CD14-positive monocyte (primary cell): Measurements from ENCODE around the gene OR52N2. TPM values are rescaled to one million over a fixed set of nuclear protein-coding genes. Genes with fewer than 3 reads are reported as not detected.

Experiments used
- DNase-seq, 3 donors: peaks; one replicate each; pipeline ENCODE4 v3.0.0-alpha.2; 2011 to 2022
- H2AFZ ChIP-seq: 2 replicates; pipeline ENCODE4 v1.6.0; 2012; ENCODE audit warnings: mild to moderate bottlenecking, low read depth, low read length, inconsistent platforms; ENCODE audit not compliant: insufficient read depth, poor library complexity, severe bottlenecking
- H3K27ac ChIP-seq, 2 donors: 1 replicate in 1 of 2; 2 replicates in 1 of 2; pipeline ENCODE4 v1.5.1; 2012 to 2013; ENCODE audit warnings: low read length in 2 of 2, control low read depth in 1 of 2, inconsistent platforms in 1 of 2, low read depth in 1 of 2, mild to moderate bottlenecking in 1 of 2
- H3K27me3 ChIP-seq, 2 donors: one replicate each; pipeline versions ENCODE4 v1.6.0 to v1.6.1; 2011 to 2013; ENCODE audit warnings: low read length in 2 of 2; ENCODE audit not compliant: control insufficient read depth in 2 of 2, insufficient read depth in 2 of 2
- H3K36me3 ChIP-seq, 2 donors: replicated peaks in 1 of 2; 1 replicate in 1 of 2; 2 replicates in 1 of 2; pipeline versions ENCODE4 v1.5.1 to v1.6.1; 2012 to 2013; ENCODE audit warnings: low read length in 2 of 2, control low read depth in 1 of 2, inconsistent platforms in 1 of 2, mild to moderate bottlenecking in 1 of 2; ENCODE audit not compliant: insufficient read depth in 2 of 2, control insufficient read depth in 1 of 2
- H3K4me1 ChIP-seq, 2 donors: 1 replicate in 1 of 2; 2 replicates in 1 of 2; pipeline versions ENCODE4 v1.5.1 to v1.6.1; 2012 to 2013; ENCODE audit warnings: low read length in 2 of 2, control low read depth in 1 of 2, inconsistent platforms in 1 of 2, mild to moderate bottlenecking in 1 of 2, moderate library complexity in 1 of 2; ENCODE audit not compliant: insufficient read depth in 2 of 2, control insufficient read depth in 1 of 2
- H3K4me2 ChIP-seq: replicated peaks from 2 replicates; pipeline ENCODE3; 2012; ENCODE audit warnings: low read length, moderate library complexity, mild to moderate bottlenecking; ENCODE audit not compliant: poor library complexity, severe bottlenecking; ENCODE audit errors: extremely low read depth
- H3K4me3 ChIP-seq, 3 experiments: fragments of 200-600 bp in 1 of 3; sonication (generic) in 1 of 3; replicated peaks in 1 of 3; 1 replicate in 2 of 3; 2 replicates in 1 of 3; pipeline ENCODE4 v1.5.1; 2011 to 2013; ENCODE audit warnings: low read length in 3 of 3, mild to moderate bottlenecking in 3 of 3, control low read depth in 2 of 3, low read depth in 2 of 3, inconsistent platforms in 1 of 3, moderate library complexity in 1 of 3
- H3K79me2 ChIP-seq: 2 replicates; pipeline ENCODE4 v1.6.0; 2012; ENCODE audit warnings: mild to moderate bottlenecking, control low read depth, inconsistent platforms, low read length, moderate library complexity; ENCODE audit not compliant: insufficient read depth
- H3K9ac ChIP-seq: 2 replicates; pipeline ENCODE4 v1.6.0; 2017; ENCODE audit warnings: low read length, mild to moderate bottlenecking; ENCODE audit not compliant: insufficient read depth, poor library complexity, severe bottlenecking
- H3K9me3 ChIP-seq, 2 donors: replicated peaks in 1 of 2; 1 replicate in 1 of 2; 2 replicates in 1 of 2; pipeline versions ENCODE4 v1.5.1 to v1.6.1; 2012 to 2013; ENCODE audit warnings: low read length in 2 of 2, control low read depth in 1 of 2; ENCODE audit not compliant: control insufficient read depth in 1 of 2, insufficient read depth in 1 of 2
- H4K20me1 ChIP-seq: 2 replicates; pipeline ENCODE4 v1.6.0; 2012; ENCODE audit warnings: mild to moderate bottlenecking, low read length, control low read depth, moderate library complexity; ENCODE audit not compliant: insufficient read depth
- H3K27ac Mint-ChIP-seq, 7 donors: one replicate each; pipeline ENCODE4 v1.8.0; 2020; ENCODE audit warnings: mild to moderate bottlenecking in 7 of 7, mixed read lengths in 7 of 7, moderate library complexity in 6 of 7, inconsistent platforms in 2 of 7
- H3K27me3 Mint-ChIP-seq, 3 donors: one replicate each; pipeline ENCODE4 v1.8.0; 2021 to 2022; ENCODE audit warnings: low read depth in 3 of 3, mild to moderate bottlenecking in 3 of 3, mixed read lengths in 3 of 3, moderate library complexity in 3 of 3, inconsistent platforms in 1 of 3
- H3K36me3 Mint-ChIP-seq, 2 donors: one replicate each; pipeline ENCODE4 v1.8.0; 2020; ENCODE audit warnings: mixed read lengths in 2 of 2, inconsistent platforms in 1 of 2, mild to moderate bottlenecking in 1 of 2
- H3K4me1 Mint-ChIP-seq: one replicate; pipeline ENCODE4 v1.8.0; 2020; ENCODE audit warnings: mild to moderate bottlenecking, mixed read lengths
- H3K4me3 Mint-ChIP-seq, 2 donors: one replicate each; pipeline ENCODE4 v1.8.0; 2020; ENCODE audit warnings: mild to moderate bottlenecking in 2 of 2, mixed read lengths in 2 of 2, moderate library complexity in 1 of 2
- H3K9me3 Mint-ChIP-seq, 7 donors: one replicate each; pipeline ENCODE4 v1.8.0; 2020 to 2022; ENCODE audit warnings: mixed read lengths in 7 of 7, mild to moderate bottlenecking in 6 of 7, moderate library complexity in 6 of 7, inconsistent platforms in 2 of 7
- WGBS: methylation state at CpG from one replicate; pipeline ENCODE4 v1.1.5; 2013; ENCODE audit warnings: missing lambda C conversion rate; ENCODE audit not compliant: insufficient coverage; 5-methylcytosine and 5-hydroxymethylcytosine counted together
- intact Hi-C, 2 donors: fragments of 100-400 bp; cut with micrococcal nuclease; formaldehyde crosslinking; loops; one replicate each; pipeline versions ENCODE4 v1.15.0 to v1.15.1; 2023
- polyA minus RNA-seq: library from RNA; depleted of rRNA, polyadenylated mRNA; stranded (reverse); fragments of >200 nt; gene quantifications from 2 replicates; pipeline ENCODE4 v1.2.3, GENCODE V29; 2012
- polyA plus RNA-seq, 3 donors: library from polyadenylated mRNA; depleted of rRNA in 1 of 3; unstranded in 2 of 3; stranded (reverse) in 1 of 3; fragments of 300-500 nt in 2 of 3; fragments of >200 nt in 1 of 3; fragmentation: Illumina TruSeq in 2 of 3; gene quantifications; 1 replicate in 2 of 3; 2 replicates in 1 of 3; pipeline ENCODE4 v1.2.3, GENCODE V29; 2012 to 2021
- total RNA-seq, 12 experiments: library from RNA in 1 of 12; stranded (reverse) in 1 of 12; fragments of 120-200 nt in 1 of 12; gene quantifications; one replicate each; pipeline ENCODE4 v1.2.4 and lab custom pipeline; 2013 to 2026; ENCODE audit warnings: mixed read lengths in 6 of 12, inconsistent platforms in 1 of 12
- TF ChIP-seq, protein P1 (sequence below): fragments of 200-600 bp; IDR thresholded peaks from one replicate; pipeline ENCODE4 v1.8.0; 2022; ENCODE audit warnings: antibody characterized with exemption, mild to moderate bottlenecking

OR52N2 gene
- total RNA-seq (2013): not detected
- polyA plus RNA-seq: not detected
- not detected in 2 replicates for polyA minus RNA-seq
- 0 to 0.60 (median 0.08) reads per million in 11 experiments for total RNA-seq (lab: John Stamatoyannopoulos, UW)

DNA sequence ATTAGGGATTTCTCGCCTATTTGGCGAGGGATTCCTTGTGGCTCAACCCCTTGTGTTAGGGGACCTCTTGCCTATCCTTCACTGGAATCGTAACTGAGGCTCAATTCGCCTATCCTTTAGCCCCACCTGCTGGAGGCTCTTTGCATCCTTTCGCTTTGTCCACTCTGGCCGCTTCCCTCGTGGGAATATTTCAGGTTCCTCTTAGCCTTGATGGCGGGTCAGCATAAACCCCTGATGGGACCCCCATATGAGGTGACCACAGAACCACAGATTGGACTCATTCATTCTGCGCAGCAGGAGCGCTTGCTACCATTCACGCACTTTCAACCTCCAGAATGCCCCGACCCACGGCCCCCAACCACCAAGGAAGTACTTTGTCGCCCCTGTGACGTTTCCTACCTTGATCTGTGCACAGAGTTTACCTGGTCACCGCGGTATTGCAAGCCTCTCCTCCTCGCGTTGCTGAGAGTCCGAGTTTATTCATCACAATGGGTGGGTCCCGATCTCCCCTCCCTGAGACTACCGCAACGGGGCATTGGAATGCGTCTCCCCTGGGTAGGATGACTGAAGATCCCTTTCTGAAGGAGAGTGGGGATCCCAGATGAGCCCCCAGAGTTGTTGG lies at the start of gene OR52N2:
Gene OR52N2, plus strand, starts transcription at position 425 of the 622 bp plus-strand sequence. CDS start 11,412 bp downstream, outside the sequence.
- DNase-seq: peak; percentile 71 to 83 (median 80)
- Histone ChIP-seq H3K27ac (peak within 1 kb of the TSS; percentile 2 to 77), H3K4me1 (peaks cover 7 to 15% of the 10 kb centered on the region in 2 donors), H3K4me3 (peak within 1 kb of the TSS; percentile 73 to 98 (median 87)), H3K9me3 (peaks cover 4 to 6% of the 10 kb centered on the region in 2 donors), H3K79me2 (no peaks in the 10 kb centered on the region), H4K20me1 (no peaks in the 10 kb centered on the region), H3K4me2 (peak within 1 kb of the TSS; percentile 92), H3K27me3 (no peaks in the 10 kb centered on the region), H2AFZ (peak within 1 kb of the TSS; percentile 90), H3K9ac (peak within 1 kb of the TSS; percentile 69), H3K36me3 (no peaks in the 10 kb centered on the region)
- Mint-ChIP-seq H3K27ac (peak within 1 kb of the TSS; percentile 30 to 88 (median 59)), H3K4me1 (peaks cover 16% of the 10 kb centered on the region), H3K27me3 (peaks cover 0 to 5% (median 2%) of the 10 kb centered on the region in 3 donors), H3K9me3 (peaks cover 6 to 10% (median 9%) of the 10 kb centered on the region in 7 donors), H3K4me3 (peak within 1 kb of the TSS; percentile 97 to 98), H3K36me3 (no peaks in the 10 kb centered on the region)
- 3% methylated on average over 21 of the region's 24 CpGs for WGBS
- intact Hi-C loops: loop anchor here (1.0 to 10.0 kb wide), 4 partner anchors 204 to 684 kb away; no protein-coding TSS in a partner anchor
- TF ChIP-seq, protein P1, sequence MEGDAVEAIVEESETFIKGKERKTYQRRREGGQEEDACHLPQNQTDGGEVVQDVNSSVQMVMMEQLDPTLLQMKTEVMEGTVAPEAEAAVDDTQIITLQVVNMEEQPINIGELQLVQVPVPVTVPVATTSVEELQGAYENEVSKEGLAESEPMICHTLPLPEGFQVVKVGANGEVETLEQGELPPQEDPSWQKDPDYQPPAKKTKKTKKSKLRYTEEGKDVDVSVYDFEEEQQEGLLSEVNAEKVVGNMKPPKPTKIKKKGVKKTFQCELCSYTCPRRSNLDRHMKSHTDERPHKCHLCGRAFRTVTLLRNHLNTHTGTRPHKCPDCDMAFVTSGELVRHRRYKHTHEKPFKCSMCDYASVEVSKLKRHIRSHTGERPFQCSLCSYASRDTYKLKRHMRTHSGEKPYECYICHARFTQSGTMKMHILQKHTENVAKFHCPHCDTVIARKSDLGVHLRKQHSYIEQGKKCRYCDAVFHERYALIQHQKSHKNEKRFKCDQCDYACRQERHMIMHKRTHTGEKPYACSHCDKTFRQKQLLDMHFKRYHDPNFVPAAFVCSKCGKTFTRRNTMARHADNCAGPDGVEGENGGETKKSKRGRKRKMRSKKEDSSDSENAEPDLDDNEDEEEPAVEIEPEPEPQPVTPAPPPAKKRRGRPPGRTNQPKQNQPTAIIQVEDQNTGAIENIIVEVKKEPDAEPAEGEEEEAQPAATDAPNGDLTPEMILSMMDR: peak; percentile 87

DNA sequence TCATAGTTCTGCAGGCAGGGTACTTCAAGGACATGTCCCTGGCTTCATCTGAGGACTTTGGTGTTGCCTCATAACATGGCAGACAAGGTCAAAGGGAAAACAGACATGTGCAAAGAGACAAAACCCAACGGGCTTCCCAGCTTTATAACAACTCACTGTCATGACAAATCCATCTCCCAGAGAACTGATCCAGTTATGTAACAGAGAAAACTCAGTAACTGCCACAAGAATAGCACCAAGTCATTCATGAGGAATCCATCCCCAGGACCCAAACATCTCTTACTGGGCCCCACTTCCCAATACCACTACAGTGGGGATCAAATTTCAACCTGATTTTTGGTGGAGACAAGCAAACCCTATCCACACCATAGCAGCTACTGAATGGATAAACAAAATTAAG lies 41.7 kb upstream of the OR52N2 start:
- DNase-seq: no peak
- no peak overlapping the region for H2AFZ ChIP-seq
- Mint-ChIP-seq H3K36me3 (no peaks in the 10 kb centered on the region), H3K27ac (no peak overlapping the region), H3K4me1 (no peaks in the 10 kb centered on the region), H3K27me3 (no peaks in the 10 kb centered on the region), H3K4me3 (no peak overlapping the region), H3K9me3 (no peaks in the 10 kb centered on the region)
- no peaks in the 10 kb centered on the region for H3K4me1 ChIP-seq
- H3K36me3 ChIP-seq: no peaks in the 10 kb centered on the region
- intact Hi-C loops: no loop called here
- no peak overlapping the region for H3K4me3 ChIP-seq
- H3K9ac ChIP-seq: no peak overlapping the region
- H3K4me2 ChIP-seq: no peak overlapping the region
- no peaks in the 10 kb centered on the region for H3K9me3 ChIP-seq
- H3K79me2 ChIP-seq: no peaks in the 10 kb centered on the region
- H4K20me1 ChIP-seq: no peaks in the 10 kb centered on the region
- H3K27me3 ChIP-seq: no peaks in the 10 kb centered on the region
- 78% methylated on average over 1 of the region's 1 CpG for WGBS
- TF ChIP-seq, protein P1: no peak
- no peak overlapping the region for H3K27ac ChIP-seq
